GM19455 (cell line): ENCODE data around the gene TAF11L11.
"Not testable (repeated sequence)": the region's sequence is repeated elsewhere in the genome, so short reads cannot be mapped to it uniquely, and the experiment has no call there.

Experiments used
- ATAC-seq: cut with Tn5 transposase; IDR thresholded peaks from one replicate; pipeline ENCODE4 v1.9.1; 2021; ENCODE audit not compliant: unreplicated experiment

The TAF11L11 gene

GRCh38 chr5:17603880-17604279, at the start of gene TAF11L11:
TSS of gene TAF11L11 (plus strand) at chr5:17604183.
- ATAC-seq, result not testable (repeated sequence)

- ATAC-seq, result not testable (repeated sequence)
Observed at GRCh38 chr5:17585658-17586057, 18.3 kb upstream of the TAF11L11 start, which contains the start of gene TAF11L7. TSS of gene TAF11L7 (minus strand) at chr5:17585758.

GRCh38 chr5:17590860-17591259, 13.1 kb upstream of the TAF11L11 start, which contains the start of gene TAF11L8:
TSS of gene TAF11L8 (minus strand) at chr5:17590960.
- not testable (repeated sequence) for ATAC-seq

GRCh38 chr5:17594255-17594654, 9.7 kb upstream of the TAF11L11 start, which contains the start of gene TAF11L9:
TSS of gene TAF11L9 (minus strand) at chr5:17594394.
- not testable (repeated sequence) for ATAC-seq

GRCh38 chr5:17597728-17598127, 6.3 kb upstream of the TAF11L11 start, which contains the start of gene TAF11L10:
TSS of gene TAF11L10 (minus strand) at chr5:17597828.
- ATAC-seq, result not testable (repeated sequence)

GRCh38 chr5:17604951-17605350, 968 bp downstream of the TAF11L11 start:
- no peak for ATAC-seq

- ATAC-seq, result not testable (repeated sequence)
Observed at GRCh38 chr5:17607461-17607860, 3.5 kb downstream of the TAF11L11 start.

GRCh38 chr5:17610092-17610491, 6.1 kb downstream of the TAF11L11 start, which contains the start of gene TAF11L12:
TSS of gene TAF11L12 (plus strand) at chr5:17610392.
- not testable (repeated sequence) for ATAC-seq

- ATAC-seq, result no peak
Observed at GRCh38 chr5:17614872-17615605, 11.1 kb downstream of the TAF11L11 start.

GRCh38 chr5:17619354-17619753, 15.4 kb downstream of the TAF11L11 start:
- ATAC-seq, result no peak

- no peak for ATAC-seq
Observed at GRCh38 chr5:17620627-17621026, 16.6 kb downstream of the TAF11L11 start.

GRCh38 chr5:17625686-17626085, 21.7 kb downstream of the TAF11L11 start:
- ATAC-seq, result no peak

- not testable (repeated sequence) for ATAC-seq
Observed at GRCh38 chr5:17631788-17632187, 27.8 kb downstream of the TAF11L11 start, which contains the start of gene TAF11L13. TSS of gene TAF11L13 (plus strand) at chr5:17632088.

- ATAC-seq, result no peak
Observed at GRCh38 chr5:17634160-17634559, 30.2 kb downstream of the TAF11L11 start, which contains the start of gene TAF11L14. TSS of gene TAF11L14 (plus strand) at chr5:17634460.

GRCh38 chr5:17649232-17649631, 45.2 kb downstream of the TAF11L11 start:
- not testable (repeated sequence) for ATAC-seq

- not testable (repeated sequence) for ATAC-seq
Observed at GRCh38 chr5:17655201-17655759, 51.3 kb downstream of the TAF11L11 start.
